ENCODE results near the gene MYH15.

Gene MYH15

GRCh38 chr3:108430540-108430939 is 79.9 kb downstream of the MYH15 start:
- Histone ChIP-seq H2AFZ (no peak overlapping the region), H3K4me3 (ENCODE audit: low read depth, low read length) (no peak overlapping the region), H3K27me3 (ENCODE audit: control insufficient read depth, insufficient read depth, low read length) (no peaks in the 10 kb centered on the region), H3K79me2 (no peaks in the 10 kb centered on the region), H3K9ac (no peak overlapping the region), H3K4me2 (ENCODE audit: low read length) (no peak overlapping the region), H3K36me3 (ENCODE audit: control insufficient read depth, insufficient read depth, low read length) (no peaks in the 10 kb centered on the region), H3K4me1 (no peaks in the 10 kb centered on the region), H3K9me3 (ENCODE audit: control insufficient read depth, low read length) (no peaks in the 10 kb centered on the region), H3K27ac (no peak overlapping the region)
- TF ChIP-seq CTCF (IDR thresholded peaks at IDR 0.05) = no peak

- H3K9ac ChIP-seq = no peak overlapping the region
- H3K4me2 ChIP-seq (ENCODE audit: low read length) = no peak overlapping the region
- no peaks in the 10 kb centered on the region for H3K9me3 ChIP-seq (ENCODE audit: control insufficient read depth, low read length)
- H3K27me3 ChIP-seq (ENCODE audit: control insufficient read depth, insufficient read depth, low read length) = no peaks in the 10 kb centered on the region
- no peaks in the 10 kb centered on the region for H3K79me2 ChIP-seq
- no peak overlapping the region for H3K27ac ChIP-seq
- no peak for TF ChIP-seq CTCF (IDR thresholded peaks at IDR 0.05)
- H3K4me3 ChIP-seq (ENCODE audit: low read depth, low read length) = no peak overlapping the region
- H3K36me3 ChIP-seq (ENCODE audit: control insufficient read depth, insufficient read depth, low read length) = no peaks in the 10 kb centered on the region
- H2AFZ ChIP-seq = no peak overlapping the region
- no peaks in the 10 kb centered on the region for H3K4me1 ChIP-seq
Observed at GRCh38 chr3:108428586-108428985, 81.8 kb downstream of the MYH15 start.

- H3K27ac ChIP-seq = no peak overlapping the region
- no peak overlapping the region for H3K4me2 ChIP-seq (ENCODE audit: low read length)
- no peaks in the 10 kb centered on the region for H3K36me3 ChIP-seq (ENCODE audit: control insufficient read depth, insufficient read depth, low read length)
- H3K9ac ChIP-seq = no peak overlapping the region
- no peaks in the 10 kb centered on the region for H3K4me1 ChIP-seq
- no peak overlapping the region for H2AFZ ChIP-seq
- no peaks in the 10 kb centered on the region for H3K27me3 ChIP-seq (ENCODE audit: control insufficient read depth, insufficient read depth, low read length)
- no peaks in the 10 kb centered on the region for H3K79me2 ChIP-seq
- no peaks in the 10 kb centered on the region for H3K9me3 ChIP-seq (ENCODE audit: control insufficient read depth, low read length)
- no peak for TF ChIP-seq CTCF (IDR thresholded peaks at IDR 0.05)
- no peak overlapping the region for H3K4me3 ChIP-seq (ENCODE audit: low read depth, low read length)
Observed at GRCh38 chr3:108420926-108421325, 89.5 kb downstream of the MYH15 start.

- Histone ChIP-seq H2AFZ (no peak overlapping the region), H3K4me1 (no peaks in the 10 kb centered on the region), H3K9ac (no peak overlapping the region), H3K27ac (no peak overlapping the region), H3K9me3 (ENCODE audit: control insufficient read depth, low read length) (no peaks in the 10 kb centered on the region), H3K79me2 (no peaks in the 10 kb centered on the region), H3K27me3 (ENCODE audit: control insufficient read depth, insufficient read depth, low read length) (no peaks in the 10 kb centered on the region), H3K4me2 (ENCODE audit: low read length) (no peak overlapping the region), H3K36me3 (ENCODE audit: control insufficient read depth, insufficient read depth, low read length) (no peaks in the 10 kb centered on the region), H3K4me3 (ENCODE audit: low read depth, low read length) (no peak overlapping the region)
- TF ChIP-seq CTCF (IDR thresholded peaks at IDR 0.05) = no peak
Observed at GRCh38 chr3:108416111-108416869, 94.1 kb downstream of the MYH15 start.

GRCh38 chr3:108415661-108416060 is 94.7 kb downstream of the MYH15 start:
- TF ChIP-seq CTCF (IDR thresholded peaks at IDR 0.05) = no peak
- Histone ChIP-seq H3K4me1 (no peaks in the 10 kb centered on the region), H3K27ac (no peak overlapping the region), H3K27me3 (ENCODE audit: control insufficient read depth, insufficient read depth, low read length) (no peaks in the 10 kb centered on the region), H3K79me2 (no peaks in the 10 kb centered on the region), H3K36me3 (ENCODE audit: control insufficient read depth, insufficient read depth, low read length) (no peaks in the 10 kb centered on the region), H3K4me3 (ENCODE audit: low read depth, low read length) (no peak overlapping the region), H3K9me3 (ENCODE audit: control insufficient read depth, low read length) (no peaks in the 10 kb centered on the region), H2AFZ (no peak overlapping the region), H3K9ac (no peak overlapping the region), H3K4me2 (ENCODE audit: low read length) (no peak overlapping the region)
